AG10803 (cell line): ENCODE results near the gene JMJD8.

ENCODE experiments used
- DNase-seq: peaks from one replicate; pipeline ENCODE4 v3.0.0; 2010; ENCODE audit warnings: low read depth
- H3K4me3 ChIP-seq: 2 replicates; pipeline ENCODE4 v1.5.1; 2011; ENCODE audit warnings: mild to moderate bottlenecking, low read length, control low read depth
- TF ChIP-seq, protein P1 (sequence below): conservative IDR thresholded peaks from 2 replicates; pipeline ENCODE4 v1.5.1; 2011; ENCODE audit warnings: mild to moderate bottlenecking, low read length, control low read depth, inconsistent platforms

Gene JMJD8

DNA sequence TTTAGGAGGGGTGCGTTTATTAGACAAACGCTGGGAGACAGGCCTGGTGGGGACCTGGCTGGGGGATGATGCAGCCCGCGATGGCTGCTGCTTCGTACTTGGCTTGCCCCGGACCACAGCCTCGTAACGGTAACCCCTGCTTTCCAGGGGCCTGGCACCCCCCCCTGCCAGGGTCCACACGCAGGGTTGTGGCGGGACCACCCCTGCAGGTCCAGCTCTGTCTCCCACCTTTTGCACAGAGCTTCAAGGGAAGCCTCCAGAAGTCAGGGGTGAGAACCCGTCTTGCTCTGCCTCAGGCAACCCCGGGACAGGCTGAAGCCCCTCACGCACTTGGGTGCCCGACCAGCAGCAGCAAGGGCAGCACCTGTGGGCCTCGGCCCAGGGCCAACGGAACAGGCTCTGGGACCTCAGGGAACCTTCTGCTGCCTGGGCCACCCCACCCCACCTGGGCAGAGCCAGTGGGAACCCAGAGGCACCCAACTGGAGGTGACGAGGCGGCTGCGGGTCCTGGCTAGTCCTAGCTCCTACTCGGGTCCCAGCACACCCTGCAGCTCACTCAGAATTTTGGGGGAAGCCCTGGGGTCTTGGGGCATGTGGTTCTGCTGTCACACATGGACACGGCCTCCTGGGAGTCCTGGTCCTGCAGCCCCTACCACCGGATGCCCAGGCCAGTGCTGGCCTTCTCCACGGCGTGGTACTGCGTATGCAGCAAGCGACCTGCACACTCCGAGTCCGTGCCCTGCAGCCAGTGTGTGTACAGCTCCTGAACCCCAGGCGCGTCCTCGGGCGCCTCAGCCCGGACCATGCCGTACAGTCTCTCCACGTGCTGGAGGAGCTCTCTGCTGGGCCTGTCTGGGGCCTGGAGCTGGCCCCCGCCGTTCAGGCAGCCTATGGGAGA is 45.9 kb upstream of the JMJD8 start:
- H3K4me3 ChIP-seq = no peak overlapping the region
- TF ChIP-seq, protein P1, sequence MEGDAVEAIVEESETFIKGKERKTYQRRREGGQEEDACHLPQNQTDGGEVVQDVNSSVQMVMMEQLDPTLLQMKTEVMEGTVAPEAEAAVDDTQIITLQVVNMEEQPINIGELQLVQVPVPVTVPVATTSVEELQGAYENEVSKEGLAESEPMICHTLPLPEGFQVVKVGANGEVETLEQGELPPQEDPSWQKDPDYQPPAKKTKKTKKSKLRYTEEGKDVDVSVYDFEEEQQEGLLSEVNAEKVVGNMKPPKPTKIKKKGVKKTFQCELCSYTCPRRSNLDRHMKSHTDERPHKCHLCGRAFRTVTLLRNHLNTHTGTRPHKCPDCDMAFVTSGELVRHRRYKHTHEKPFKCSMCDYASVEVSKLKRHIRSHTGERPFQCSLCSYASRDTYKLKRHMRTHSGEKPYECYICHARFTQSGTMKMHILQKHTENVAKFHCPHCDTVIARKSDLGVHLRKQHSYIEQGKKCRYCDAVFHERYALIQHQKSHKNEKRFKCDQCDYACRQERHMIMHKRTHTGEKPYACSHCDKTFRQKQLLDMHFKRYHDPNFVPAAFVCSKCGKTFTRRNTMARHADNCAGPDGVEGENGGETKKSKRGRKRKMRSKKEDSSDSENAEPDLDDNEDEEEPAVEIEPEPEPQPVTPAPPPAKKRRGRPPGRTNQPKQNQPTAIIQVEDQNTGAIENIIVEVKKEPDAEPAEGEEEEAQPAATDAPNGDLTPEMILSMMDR = no peak
- DNase-seq = no peak

DNA sequence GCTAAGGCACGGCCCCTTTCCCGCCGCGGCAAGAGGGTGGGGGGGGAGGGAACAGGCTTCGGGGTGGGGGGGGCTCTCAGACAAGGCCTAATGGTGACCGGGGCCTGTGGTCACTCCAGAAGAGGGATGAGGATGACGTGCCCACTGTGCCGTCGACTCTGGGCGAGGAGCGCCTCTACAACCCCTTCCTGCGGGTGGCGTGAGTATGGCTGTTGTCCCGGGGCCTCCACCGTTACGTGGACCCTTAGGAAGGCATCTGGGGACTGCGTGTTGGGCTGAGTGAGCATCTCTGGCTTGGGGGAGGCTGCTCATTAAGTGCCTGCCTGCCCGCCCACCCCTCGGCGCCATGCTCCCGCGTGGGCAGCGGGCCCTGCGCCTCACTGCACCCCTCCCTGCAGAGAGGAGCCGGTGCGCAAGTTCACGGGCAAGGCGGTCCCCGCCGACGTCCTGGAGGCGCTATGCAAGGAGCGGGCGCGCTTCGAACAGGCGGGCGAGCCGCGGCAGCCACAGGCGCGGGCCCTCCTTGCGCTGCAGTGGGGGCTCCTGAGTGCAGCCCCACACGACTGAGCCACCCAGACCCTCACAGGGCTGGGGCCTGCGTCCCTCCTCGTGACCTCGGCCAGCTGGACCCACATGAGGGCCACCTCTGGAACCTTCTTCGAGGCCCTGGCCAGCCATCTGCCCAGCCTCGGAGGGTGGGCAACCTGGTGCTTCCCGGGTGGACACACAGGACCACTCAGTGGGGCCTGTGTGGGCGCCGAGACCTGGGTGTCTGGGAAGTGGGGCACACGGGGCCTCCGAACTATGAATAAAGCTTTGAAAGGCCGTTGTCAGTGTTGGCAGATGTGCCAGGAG is 45.0 kb upstream of the JMJD8 start:
- no peak for DNase-seq
- H3K4me3 ChIP-seq = no peak overlapping the region
- TF ChIP-seq, protein P1 = no peak

- H3K4me3 ChIP-seq = peak overlapping the region; percentile 67
- DNase-seq = peak; percentile 72
- TF ChIP-seq, protein P1 = no peak
Observed at GRCh38 chr16:728131-728889, 44.2 kb upstream of the JMJD8 start.

GRCh38 chr16:727291-727977 is 43.3 kb upstream of the JMJD8 start:
- H3K4me3 ChIP-seq = peak overlapping the region; percentile 67
- no peak for DNase-seq
- TF ChIP-seq, protein P1 = no peak

DNA sequence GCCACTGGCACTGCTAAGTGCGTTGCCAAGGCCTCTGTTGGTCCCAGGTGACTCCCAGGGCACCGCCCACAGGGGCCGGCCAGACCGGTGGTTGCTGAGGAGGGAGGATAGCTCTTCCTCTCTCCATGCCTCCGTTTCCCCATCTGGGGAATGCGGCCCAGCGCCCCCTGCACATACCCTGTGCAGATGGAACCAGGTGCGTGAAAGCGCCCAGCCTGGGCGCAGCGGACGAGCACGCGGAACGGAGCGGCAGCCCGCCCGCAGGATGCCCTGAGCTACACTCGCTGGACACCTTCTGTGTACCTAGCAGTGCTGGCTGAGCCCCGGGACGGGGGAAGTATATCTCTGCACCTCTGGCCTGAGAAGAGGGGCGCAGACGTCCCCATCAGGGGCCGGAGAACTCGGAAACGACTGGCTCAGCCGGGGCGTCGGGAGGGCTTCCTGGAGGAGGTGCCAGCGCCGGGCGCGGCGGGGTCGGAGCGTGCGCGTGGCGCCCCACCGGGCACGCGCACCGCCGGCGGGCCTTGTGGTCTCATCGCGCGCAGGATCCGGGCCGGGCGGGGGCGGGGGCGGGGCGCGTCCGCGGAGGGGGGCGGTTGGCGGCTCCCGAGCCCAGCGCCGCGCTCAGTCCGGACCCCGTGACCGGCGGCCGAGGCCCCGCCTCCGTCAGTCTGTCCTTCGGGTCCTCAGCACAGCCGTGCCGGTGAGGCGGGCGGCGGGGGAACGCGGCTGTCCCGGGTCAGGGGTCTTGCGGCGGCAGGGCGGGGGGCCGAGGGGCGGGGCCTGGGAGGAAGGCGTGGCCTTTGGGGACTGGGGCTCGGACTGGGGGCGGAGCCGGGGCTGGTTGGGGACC is 42.5 kb upstream of the JMJD8 start, which contains the start of the genes CCDC78 and HAGHL:
Gene CCDC78, minus strand, starts transcription at position 6 of the 853 bp plus-strand sequence. CDS start 76 bp downstream, outside the sequence.
Gene HAGHL, plus strand, starts transcription at position 669 of the 853 bp plus-strand sequence. CDS start 404 bp downstream, outside the sequence.
- peak within 1 kb of the TSS; percentile 67 for H3K4me3 ChIP-seq
- peak; percentile 20 for DNase-seq
- TF ChIP-seq, protein P1 = no peak

DNA sequence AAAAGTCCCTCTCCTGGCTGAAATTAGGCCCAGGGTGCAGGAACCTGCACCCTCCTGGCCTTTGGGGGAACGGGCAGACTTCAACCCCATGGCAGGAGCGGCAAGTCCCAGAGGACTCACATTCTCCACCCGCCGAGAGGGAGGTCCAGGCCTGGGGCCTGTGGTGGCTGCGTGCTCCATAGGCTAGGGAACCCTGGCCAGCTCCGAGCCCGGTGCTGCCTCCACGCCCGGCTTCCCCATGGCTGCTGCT is 42.0 kb upstream of the JMJD8 start:
- no peak for DNase-seq
- TF ChIP-seq, protein P1 = no peak
- no peak overlapping the region for H3K4me3 ChIP-seq
